ENCODE results near the gene KRT35. TPM values are rescaled to one million over a fixed set of nuclear protein-coding genes. Genes with fewer than 3 reads are reported as not detected.

KRT35 gene
- total RNA-seq, 1 donor from 2014 or later, result not detected

DNA sequence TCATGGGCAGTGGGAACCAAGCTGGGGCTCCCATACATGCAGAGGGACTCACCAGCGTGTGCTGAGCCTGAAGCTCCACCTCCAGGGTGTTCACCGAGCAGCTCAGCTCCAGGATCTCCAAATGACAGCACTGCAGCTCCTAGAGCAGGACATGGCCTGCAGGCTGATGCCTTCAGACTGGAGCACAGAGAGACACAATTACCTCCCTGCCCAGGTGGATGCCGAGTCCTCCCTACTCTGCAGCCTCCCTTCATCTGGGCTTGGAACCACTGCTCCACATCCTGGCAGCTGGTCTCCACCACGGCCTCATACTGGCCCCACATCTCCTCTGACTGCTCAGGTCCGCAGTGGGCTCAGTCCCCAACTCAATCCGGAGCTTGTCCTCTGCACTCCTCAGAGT is 31.9 kb downstream of the KRT35 start:
- H3K36me3 Mint-ChIP-seq (ENCODE audit: low read depth, unreplicated experiment), result no peaks in the 10 kb centered on the region
- no peaks in the 10 kb centered on the region for H3K4me1 Mint-ChIP-seq (ENCODE audit: unreplicated experiment)
- no peak for DNase-seq (ENCODE audit: low spot score)
- no peak for TF ChIP-seq CTCF (IDR thresholded peaks at IDR 0.05; ENCODE audit: unreplicated experiment)
- no peak overlapping the region for H3K4me3 Mint-ChIP-seq (ENCODE audit: unreplicated experiment)
- H3K27ac Mint-ChIP-seq (ENCODE audit: unreplicated experiment), result no peak overlapping the region
- H3K27me3 Mint-ChIP-seq (ENCODE audit: unreplicated experiment), result no peaks in the 10 kb centered on the region
- H3K9me3 Mint-ChIP-seq (ENCODE audit: unreplicated experiment), result no peaks in the 10 kb centered on the region

- H3K36me3 Mint-ChIP-seq (ENCODE audit: low read depth, unreplicated experiment), result no peaks in the 10 kb centered on the region
- no peak overlapping the region for H3K4me3 Mint-ChIP-seq (ENCODE audit: unreplicated experiment)
- no peaks in the 10 kb centered on the region for H3K27me3 Mint-ChIP-seq (ENCODE audit: unreplicated experiment)
- H3K4me1 Mint-ChIP-seq (ENCODE audit: unreplicated experiment), result no peaks in the 10 kb centered on the region
- no peak overlapping the region for H3K27ac Mint-ChIP-seq (ENCODE audit: unreplicated experiment)
- DNase-seq (ENCODE audit: low spot score), result no peak
- TF ChIP-seq CTCF (IDR thresholded peaks at IDR 0.05; ENCODE audit: unreplicated experiment), result no peak
- H3K9me3 Mint-ChIP-seq (ENCODE audit: unreplicated experiment), result no peaks in the 10 kb centered on the region
These were observed 32.4 kb downstream of the KRT35 start for GRCh38 chr17:41448506-41448905.

GRCh38 chr17:41446806-41447205 is 34.1 kb downstream of the KRT35 start:
- Mint-ChIP-seq H3K36me3 (ENCODE audit: low read depth, unreplicated experiment) (no peaks in the 10 kb centered on the region), H3K9me3 (ENCODE audit: unreplicated experiment) (no peaks in the 10 kb centered on the region), H3K27me3 (ENCODE audit: unreplicated experiment) (no peaks in the 10 kb centered on the region), H3K4me1 (ENCODE audit: unreplicated experiment) (no peaks in the 10 kb centered on the region), H3K27ac (ENCODE audit: unreplicated experiment) (no peak overlapping the region), H3K4me3 (ENCODE audit: unreplicated experiment) (no peak overlapping the region)
- DNase-seq (ENCODE audit: low spot score), result no peak
- no peak for TF ChIP-seq CTCF (IDR thresholded peaks at IDR 0.05; ENCODE audit: unreplicated experiment)

GRCh38 chr17:41444640-41445039 is 36.3 kb downstream of the KRT35 start:
- Mint-ChIP-seq H3K4me1 (ENCODE audit: unreplicated experiment) (no peaks in the 10 kb centered on the region), H3K9me3 (ENCODE audit: unreplicated experiment) (no peaks in the 10 kb centered on the region), H3K36me3 (ENCODE audit: low read depth, unreplicated experiment) (no peaks in the 10 kb centered on the region), H3K27me3 (ENCODE audit: unreplicated experiment) (peaks cover 1% of the 10 kb centered on the region), H3K27ac (ENCODE audit: unreplicated experiment) (no peak overlapping the region), H3K4me3 (ENCODE audit: unreplicated experiment) (no peak overlapping the region)
- no peak for DNase-seq (ENCODE audit: low spot score)
- TF ChIP-seq CTCF (IDR thresholded peaks at IDR 0.05; ENCODE audit: unreplicated experiment), result no peak

DNA sequence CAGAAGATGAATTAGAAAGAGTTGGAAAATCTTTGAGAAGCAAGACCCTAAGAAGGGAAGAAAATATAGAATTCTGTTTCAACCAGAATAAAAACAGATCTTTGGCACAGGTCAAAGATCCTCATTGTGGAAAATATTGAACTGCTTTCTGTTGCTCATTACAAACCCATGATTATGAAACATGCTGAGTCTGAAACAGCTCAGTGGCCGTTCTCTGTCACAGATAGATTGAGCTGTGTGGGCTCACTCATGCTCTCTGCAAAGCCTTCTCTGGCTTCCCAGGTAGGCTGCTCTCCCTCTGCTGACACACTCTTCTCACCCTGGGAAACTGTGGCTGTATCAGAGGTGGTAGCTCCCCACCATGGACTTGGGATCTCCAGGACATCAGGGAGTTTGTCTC is 36.8 kb downstream of the KRT35 start:
- no peak for TF ChIP-seq CTCF (IDR thresholded peaks at IDR 0.05; ENCODE audit: unreplicated experiment)
- H3K27me3 Mint-ChIP-seq (ENCODE audit: unreplicated experiment), result peaks cover 1% of the 10 kb centered on the region
- no peaks in the 10 kb centered on the region for H3K36me3 Mint-ChIP-seq (ENCODE audit: low read depth, unreplicated experiment)
- no peaks in the 10 kb centered on the region for H3K9me3 Mint-ChIP-seq (ENCODE audit: unreplicated experiment)
- DNase-seq (ENCODE audit: low spot score), result no peak
- no peak overlapping the region for H3K4me3 Mint-ChIP-seq (ENCODE audit: unreplicated experiment)
- no peak overlapping the region for H3K27ac Mint-ChIP-seq (ENCODE audit: unreplicated experiment)
- H3K4me1 Mint-ChIP-seq (ENCODE audit: unreplicated experiment), result no peaks in the 10 kb centered on the region

All from endothelial cell (in vitro differentiated cells).